Measurements from ENCODE around the gene STK32B. TPM values are rescaled to one million over a fixed set of nuclear protein-coding genes. Genes with fewer than 3 reads are reported as not detected.

The STK32B gene
- total and polyA plus RNA-seq, 2 of the 4 experiments (the other 2 are of a cell fraction): 5.5 to 6.3 TPM

- no peak overlapping the region for H3K23ac ChIP-seq (ENCODE audit: low read depth, low read length)
- no peak for DNase-seq
- no peak overlapping the region for H3K27ac ChIP-seq (ENCODE audit: insufficient read depth, low read length)
- H3K79me1 ChIP-seq (ENCODE audit: low read depth in 1 of 2, low read length in 2 of 2): no peaks in the 10 kb centered on the region
- H2BK20ac ChIP-seq (ENCODE audit: low read depth, low read length): no peak overlapping the region
- H4K8ac ChIP-seq (ENCODE audit: low read depth in 2 of 2, low read length in 2 of 2): no peak overlapping the region
- TF ChIP-seq RFX5 (IDR thresholded peaks at IDR 0.05; ENCODE audit: low read depth, low read length) (no peak), FOS (IDR thresholded peaks at IDR 0.05; ENCODE audit: low read depth, low read length) (no peak), MAZ (IDR thresholded peaks at IDR 0.05; ENCODE audit: borderline replicate concordance, low read depth, low read length) (no peak), NFE2L2 (IDR thresholded peaks at IDR 0.05; ENCODE audit: low read depth, low read length) (no peak), BHLHE40 (IDR thresholded peaks at IDR 0.05; ENCODE audit: low read depth, low read length) (no peak), CHD1 (IDR thresholded peaks at IDR 0.05; ENCODE audit: low read depth, low read length) (no peak), SMC3 (IDR thresholded peaks at IDR 0.05; ENCODE audit: low read depth, low read length) (no peak), RAD21 (IDR thresholded peaks at IDR 0.05; ENCODE audit: low read length) (no peak), CEBPB (IDR thresholded peaks at IDR 0.05; ENCODE audit: low read depth, low read length) (no peak), MAFK (IDR thresholded peaks at IDR 0.05; ENCODE audit: low read depth, low read length) (no peak), RCOR1 (IDR thresholded peaks at IDR 0.05; ENCODE audit: insufficient replicate concordance, low read length) (no peak), MXI1 (IDR thresholded peaks at IDR 0.05; ENCODE audit: borderline replicate concordance, low read depth, low read length) (no peak), ELK1 (IDR thresholded peaks at IDR 0.05; ENCODE audit: borderline replicate concordance, low read depth, low read length) (no peak)
- TF ChIP-seq, protein P1, sequence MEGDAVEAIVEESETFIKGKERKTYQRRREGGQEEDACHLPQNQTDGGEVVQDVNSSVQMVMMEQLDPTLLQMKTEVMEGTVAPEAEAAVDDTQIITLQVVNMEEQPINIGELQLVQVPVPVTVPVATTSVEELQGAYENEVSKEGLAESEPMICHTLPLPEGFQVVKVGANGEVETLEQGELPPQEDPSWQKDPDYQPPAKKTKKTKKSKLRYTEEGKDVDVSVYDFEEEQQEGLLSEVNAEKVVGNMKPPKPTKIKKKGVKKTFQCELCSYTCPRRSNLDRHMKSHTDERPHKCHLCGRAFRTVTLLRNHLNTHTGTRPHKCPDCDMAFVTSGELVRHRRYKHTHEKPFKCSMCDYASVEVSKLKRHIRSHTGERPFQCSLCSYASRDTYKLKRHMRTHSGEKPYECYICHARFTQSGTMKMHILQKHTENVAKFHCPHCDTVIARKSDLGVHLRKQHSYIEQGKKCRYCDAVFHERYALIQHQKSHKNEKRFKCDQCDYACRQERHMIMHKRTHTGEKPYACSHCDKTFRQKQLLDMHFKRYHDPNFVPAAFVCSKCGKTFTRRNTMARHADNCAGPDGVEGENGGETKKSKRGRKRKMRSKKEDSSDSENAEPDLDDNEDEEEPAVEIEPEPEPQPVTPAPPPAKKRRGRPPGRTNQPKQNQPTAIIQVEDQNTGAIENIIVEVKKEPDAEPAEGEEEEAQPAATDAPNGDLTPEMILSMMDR (conservative IDR thresholded peaks at IDR 0.05; ENCODE audit: low read depth, low read length): no peak
- TF ChIP-seq, protein P2, sequence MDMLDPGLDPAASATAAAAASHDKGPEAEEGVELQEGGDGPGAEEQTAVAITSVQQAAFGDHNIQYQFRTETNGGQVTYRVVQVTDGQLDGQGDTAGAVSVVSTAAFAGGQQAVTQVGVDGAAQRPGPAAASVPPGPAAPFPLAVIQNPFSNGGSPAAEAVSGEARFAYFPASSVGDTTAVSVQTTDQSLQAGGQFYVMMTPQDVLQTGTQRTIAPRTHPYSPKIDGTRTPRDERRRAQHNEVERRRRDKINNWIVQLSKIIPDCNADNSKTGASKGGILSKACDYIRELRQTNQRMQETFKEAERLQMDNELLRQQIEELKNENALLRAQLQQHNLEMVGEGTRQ (IDR thresholded peaks at IDR 0.05; ENCODE audit: low read depth, low read length): no peak
- no peak overlapping the region for H2AK9ac ChIP-seq (replicated peaks; ENCODE audit: low read depth, low read length, poor library complexity)
- no peak overlapping the region for H2BK15ac ChIP-seq (ENCODE audit: low read depth, low read length)
- CTCF ChIA-PET: no interaction called here
- dilution Hi-C loops (cut with HindIII; ENCODE audit: low sequenced_read_pairs, unreplicated experiment): no loop called here
- no peak overlapping the region for H3K18ac ChIP-seq (ENCODE audit: low read depth, low read length)
- H4K5ac ChIP-seq (ENCODE audit: low read depth, low read length): no peak overlapping the region
- H3K9me3 ChIP-seq (ENCODE audit: control insufficient read depth, insufficient read depth, low read length): no peaks in the 10 kb centered on the region
- no peak overlapping the region for H3K4me2 ChIP-seq (ENCODE audit: low read depth, low read length)
- POLR2A ChIA-PET (ENCODE audit: unreplicated experiment): no interaction called here
- H4K20me1 ChIP-seq (ENCODE audit: insufficient read depth, low read length): no peaks in the 10 kb centered on the region
- H2AK5ac ChIP-seq (ENCODE audit: low read depth, low read length): no peak overlapping the region
- H2BK5ac ChIP-seq (ENCODE audit: low read depth, low read length, poor library complexity, severe bottlenecking): no peak overlapping the region
- intact Hi-C loops (cut with micrococcal nuclease): no loop called here
- no peak overlapping the region for H3K4ac ChIP-seq (ENCODE audit: low read depth, low read length)
- no TSS peak for BruUV-seq (replicated peaks)
- no peaks in the 10 kb centered on the region; the same call in 1 of the 2 replicates for H3K9me1 ChIP-seq (ENCODE audit: insufficient read depth, low read length)
- in situ Hi-C loops (cut with MboI; ENCODE audit: low sequenced_read_pairs): no loop called here
- no peak for ATAC-seq (ENCODE audit: low read depth)
- H3K9ac ChIP-seq (ENCODE audit: low read depth, low read length): no peak overlapping the region
- H3K14ac ChIP-seq (replicated peaks; ENCODE audit: low read depth, low read length): no peak overlapping the region
- H3K36me3 ChIP-seq (ENCODE audit: control insufficient read depth, insufficient read depth, low read length): no peaks in the 10 kb centered on the region
- H3K4me1 ChIP-seq (ENCODE audit: control insufficient read depth, insufficient read depth, low read length): no peaks in the 10 kb centered on the region
- H3K56ac ChIP-seq (ENCODE audit: extremely low read depth, insufficient read depth, low read length): no peak overlapping the region
- WGBS, 2 experiments (ENCODE audit: extremely low coverage in 2 of 2, insufficient read length in 1 of 2): 91% methylated on average over 4 of the region's 8 CpGs; no CpG with 5 or more reads in 1 of the 2 experiments
- H3K4me3 ChIP-seq (ENCODE audit: insufficient read depth, low read depth, low read length): no peak overlapping the region
- H2BK120ac ChIP-seq (ENCODE audit: low read depth, low read length): no peak overlapping the region
- no peak overlapping the region for H4K91ac ChIP-seq (ENCODE audit: insufficient read depth, low read depth, low read length)
- H2AFZ ChIP-seq (replicated peaks; ENCODE audit: low read length, poor library complexity): no peak overlapping the region
- H3K27me3 ChIP-seq (ENCODE audit: control insufficient read depth, insufficient read depth, low read length): no peaks in the 10 kb centered on the region
Observed at GRCh38 chr4:5543681-5544080, 492.4 kb downstream of the STK32B start.
